SJCRH30 (cell line): Measurements from ENCODE around the gene MED20. TPM values are rescaled to one million over a fixed set of nuclear protein-coding genes. Genes with fewer than 3 reads are reported as not detected.

ENCODE experiments used
- DNase-seq, 2 experiments: peaks; one replicate each; pipeline ENCODE4 v3.0.0-alpha.2; 2015 to 2020
- H3K27ac ChIP-seq: fragments of 250-450 bp; sonication (Bioruptor Pico); 2 replicates; pipeline ENCODE4 v1.5.1; 2020; ENCODE audit warnings: mild to moderate bottlenecking, moderate library complexity
- H3K27me3 ChIP-seq: fragments of 250-450 bp; sonication (Bioruptor Pico); 2 replicates; pipeline ENCODE4 v1.5.1; 2020; ENCODE audit warnings: mild to moderate bottlenecking, moderate library complexity
- H3K36me3 ChIP-seq: fragments of 250-450 bp; sonication (Bioruptor Pico); 2 replicates; pipeline ENCODE4 v1.5.1; 2020; ENCODE audit warnings: mild to moderate bottlenecking, moderate library complexity
- H3K4me1 ChIP-seq: fragments of 250-450 bp; sonication (Bioruptor Pico); 2 replicates; pipeline ENCODE4 v1.5.1; 2020; ENCODE audit warnings: mild to moderate bottlenecking, moderate library complexity
- H3K4me3 ChIP-seq: fragments of 250-450 bp; sonication (Bioruptor Pico); 2 replicates; pipeline ENCODE4 v1.5.1; 2020; ENCODE audit warnings: mild to moderate bottlenecking, moderate library complexity
- H3K9me3 ChIP-seq: fragments of 250-450 bp; sonication (Bioruptor Pico); replicated peaks from 2 replicates; pipeline ENCODE4 v1.5.1; 2020; ENCODE audit warnings: mild to moderate bottlenecking, moderate library complexity
- total RNA-seq: library from RNA; depleted of rRNA; stranded (reverse); fragments of >200 nt; shearing (Covaris generic); gene quantifications from 2 replicates; pipeline ENCODE4 v1.2.3, GENCODE V29; 2014; rRNA removed

MED20 gene
- total RNA-seq, 1 experiment from 2014 or later: 33.4 TPM

- Histone ChIP-seq H3K4me1 (peaks cover 6% of the 10 kb centered on the region; the same call in 1 of the 2 replicates), H3K4me3 (no peak overlapping the region), H3K36me3 (0 out of 2 replicates have a peak, but pooled peaks cover 3% of the 10 kb centered on the region), H3K27ac (no peak overlapping the region), H3K27me3 (no peaks in the 10 kb centered on the region), H3K9me3 (no peaks in the 10 kb centered on the region)
- no peak for DNase-seq
Observed at GRCh38 chr6:41874741-41875140, 46.2 kb downstream of the MED20 start.

GRCh38 chr6:41872147-41872546 lies 48.8 kb downstream of the MED20 start:
- H3K4me3 ChIP-seq: no peak overlapping the region
- H3K27me3 ChIP-seq: no peaks in the 10 kb centered on the region
- DNase-seq: no peak
- no peak overlapping the region for H3K27ac ChIP-seq
- H3K4me1 ChIP-seq: no peaks in the 10 kb centered on the region
- H3K36me3 ChIP-seq: 0 out of 2 replicates have a peak, but pooled peaks cover 3% of the 10 kb centered on the region
- H3K9me3 ChIP-seq: no peaks in the 10 kb centered on the region

- H3K4me3 ChIP-seq: no peak overlapping the region
- no peak overlapping the region for H3K27ac ChIP-seq
- no peak for DNase-seq
- H3K4me1 ChIP-seq: no peaks in the 10 kb centered on the region
- no peaks in the 10 kb centered on the region for H3K9me3 ChIP-seq
- H3K27me3 ChIP-seq: no peaks in the 10 kb centered on the region
- H3K36me3 ChIP-seq: 0 out of 2 replicates have a peak, but pooled peaks cover 3% of the 10 kb centered on the region
Observed at GRCh38 chr6:41871691-41872090, 49.2 kb downstream of the MED20 start.

- Histone ChIP-seq H3K36me3 (no peaks in the 10 kb centered on the region), H3K27me3 (no peaks in the 10 kb centered on the region), H3K4me3 (no peak overlapping the region), H3K4me1 (no peaks in the 10 kb centered on the region), H3K27ac (no peak overlapping the region), H3K9me3 (no peaks in the 10 kb centered on the region)
- no peak for DNase-seq
Observed at GRCh38 chr6:41859356-41859755, 61.6 kb downstream of the MED20 start.

GRCh38 chr6:41858703-41859102 lies 62.2 kb downstream of the MED20 start:
- Histone ChIP-seq H3K4me3 (no peak overlapping the region), H3K36me3 (no peaks in the 10 kb centered on the region), H3K27me3 (no peaks in the 10 kb centered on the region), H3K27ac (no peak overlapping the region), H3K4me1 (no peaks in the 10 kb centered on the region), H3K9me3 (no peaks in the 10 kb centered on the region)
- no peak for DNase-seq

Other genes starting within 250 kb of the MED20 start
- 0.57 and 0.63 TPM in 2 replicates for gene TFEB, start 185.5 kb downstream of the MED20 start, total RNA-seq
- not detected in 2 replicates for gene PGC, start 173.7 kb downstream of the MED20 start, total RNA-seq
- 2.6 TPM in 2 replicates for gene FRS3, start 141.2 kb downstream of the MED20 start, total RNA-seq
- 0.28 TPM in 1 of 2 replicates, not detected in the other for gene PRICKLE4, start 140.4 kb downstream of the MED20 start, total RNA-seq
- 194 and 198 TPM in 2 replicates for gene TOMM6, start 133.4 kb downstream of the MED20 start, total RNA-seq
- 6.4 and 7.3 TPM in 2 replicates for gene USP49, start 25.8 kb downstream of the MED20 start, total RNA-seq
- 32.3 and 36.9 TPM in 2 replicates for gene BYSL, start 360 bp upstream of the MED20 start, total RNA-seq
- gene CCND3, start 20.7 kb upstream of the MED20 start, total RNA-seq: 150 and 159 TPM in 2 replicates
- gene TAF8, start 129.4 kb upstream of the MED20 start, total RNA-seq: 37.0 and 43.1 TPM in 2 replicates
- not detected in 2 replicates for gene C6orf132, start 221.5 kb upstream of the MED20 start, total RNA-seq